ENCODE measurements around the gene OR5P2. TPM values are rescaled to one million over a fixed set of nuclear protein-coding genes. Genes with fewer than 3 reads are reported as not detected.

The OR5P2 gene
- total and polyA plus RNA-seq, 2 of the 8 experiments (the other 6 are each of a cell fraction or from before 2014, with no cell fraction given) = 0.08 TPM; not detected in 1

GRCh38 chr11:7830740-7831139, 34.0 kb upstream of the OR5P2 start, which contains the start of gene OR5P3:
OR5P3 (minus strand) TSS chr11:7830840.
- Histone ChIP-seq H3K14ac (ENCODE audit: insufficient read length) (no peak within 1 kb of the TSS), H3K23me2 (ENCODE audit: low read depth, low read length) (no peaks in the 10 kb centered on the region; the same call in 1 of the 2 replicates), H3K9me3 (ENCODE audit: insufficient read depth in 2 of 2, low read depth in 1 of 2, low read length in 1 of 2) (no peaks in the 10 kb centered on the region), H2BK20ac (ENCODE audit: low read length) (no peak within 1 kb of the TSS), H3K4me3 (ENCODE audit: extremely low read depth in 1 of 4, insufficient read depth in 2 of 4, low read depth in 3 of 4, low read length in 4 of 4) (no peak within 1 kb of the TSS), H3K4me2 (ENCODE audit: insufficient read depth in 1 of 2, low read depth in 2 of 2, low read length in 2 of 2) (no peak within 1 kb of the TSS), H3K18ac (ENCODE audit: extremely low read depth, low read length) (no peak within 1 kb of the TSS), H2BK5ac (ENCODE audit: low read depth, low read length) (no peak within 1 kb of the TSS), H3K56ac (replicated peaks; ENCODE audit: insufficient read length, low read depth, low read length) (no peak within 1 kb of the TSS), H2BK120ac (replicated peaks; ENCODE audit: low read depth, low read length) (no peak within 1 kb of the TSS), H3K27ac (ENCODE audit: low read depth, low read length) (no peak within 1 kb of the TSS), H3K23ac (ENCODE audit: insufficient read length) (no peak within 1 kb of the TSS), H3K4ac (replicated peaks; ENCODE audit: insufficient read length, low read depth, low read length) (no peak within 1 kb of the TSS), H4K20me1 (replicated peaks in 1 of 2; ENCODE audit: control insufficient read depth in 1 of 2, insufficient read depth in 2 of 2, low read length in 2 of 2) (no peaks in the 10 kb centered on the region), H3K36me3 (ENCODE audit: control insufficient read depth in 2 of 4, insufficient read depth in 4 of 4, low read length in 3 of 4) (no peaks in the 10 kb centered on the region), H2AFZ (ENCODE audit: low read length) (no peak within 1 kb of the TSS), H4K5ac (ENCODE audit: insufficient read length, low read depth, low read length) (no peak within 1 kb of the TSS), H2AK5ac (ENCODE audit: low read depth, low read length) (no peak within 1 kb of the TSS), H4K91ac (replicated peaks; ENCODE audit: insufficient read length, low read length) (no peak within 1 kb of the TSS), H2BK15ac (ENCODE audit: low read length) (no peak within 1 kb of the TSS), H4K8ac (ENCODE audit: extremely low read depth, insufficient read depth, low read length) (no peak within 1 kb of the TSS), H2BK12ac (ENCODE audit: low read depth, low read length) (no peak within 1 kb of the TSS), H3K27me3 (replicated peaks in 1 of 4; ENCODE audit: control insufficient read depth in 3 of 4, extremely low read depth in 1 of 4, insufficient read depth in 3 of 4, low read length in 3 of 4) (no peaks in the 10 kb centered on the region), H3K9ac (replicated peaks in 1 of 4; ENCODE audit: extremely low read depth in 1 of 4, low read depth in 3 of 4, low read length in 3 of 4) (no peak within 1 kb of the TSS), H3K79me2 (ENCODE audit: control insufficient read depth in 1 of 2, insufficient read depth in 2 of 2, low read length in 2 of 2) (no peaks in the 10 kb centered on the region), H3K79me1 (ENCODE audit: low read depth, low read length) (no peaks in the 10 kb centered on the region), H3K4me1 (replicated peaks in 1 of 4; ENCODE audit: control insufficient read depth in 3 of 4, insufficient read depth in 4 of 4, low read length in 3 of 4) (no peaks in the 10 kb centered on the region)
- POLR2A ChIA-PET (ENCODE audit: partially characterized antibody) = no interaction called here
- FAIRE-seq = no peak
- CTCF ChIA-PET (ENCODE audit: partially characterized antibody) = no interaction called here
- DNase-seq (ENCODE audit: low read depth in 1 of 2, low spot score in 2 of 2) = no peak
- no peak for TF ChIP-seq RNF2 (IDR thresholded peaks at IDR 0.05; ENCODE audit: borderline replicate concordance, low read depth, low read length, missing control alignments, poor library complexity, severe bottlenecking)
- no peak for TF ChIP-seq RFX5 (IDR thresholded peaks at IDR 0.05; ENCODE audit: borderline replicate concordance, low read depth, low read length)
- TF ChIP-seq HDAC6 (IDR thresholded peaks at IDR 0.05; ENCODE audit: low read depth, low read length) = no peak
- no peak for TF ChIP-seq CEBPB (IDR thresholded peaks at IDR 0.05; ENCODE audit: low read depth, low read length)
- TF ChIP-seq CHD1 (IDR thresholded peaks at IDR 0.05; ENCODE audit: low read depth, low read length) = no peak
- no peak for TF ChIP-seq NANOG (IDR thresholded peaks at IDR 0.05; ENCODE audit: insufficient read depth, low read depth, low read length, poor library complexity, severe bottlenecking)
- no peak for TF ChIP-seq BACH1 (IDR thresholded peaks at IDR 0.05; ENCODE audit: low read length)
- no peak for TF ChIP-seq BRCA1 (IDR thresholded peaks at IDR 0.05; ENCODE audit: low read depth, low read length)
- no peak for TF ChIP-seq JUN (IDR thresholded peaks at IDR 0.05; ENCODE audit: low read depth, low read length)
- no peak for TF ChIP-seq RAD21 (IDR thresholded peaks at IDR 0.05 in 1 of 2, conservative IDR thresholded peaks at IDR 0.05 in 1 of 2; ENCODE audit: low read depth in 2 of 2, low read length in 2 of 2)
- no peak for TF ChIP-seq EP300 (IDR thresholded peaks at IDR 0.05; ENCODE audit: borderline replicate concordance in 1 of 2, low read depth in 2 of 2, low read length in 2 of 2)
- TF ChIP-seq SRF (IDR thresholded peaks at IDR 0.05; ENCODE audit: low read depth, low read length) = no peak
- TF ChIP-seq SP2 (IDR thresholded peaks at IDR 0.05; ENCODE audit: low read length) = no peak
- no peak for TF ChIP-seq TBP (IDR thresholded peaks at IDR 0.05; ENCODE audit: low read depth, low read length)
- TF ChIP-seq, protein P1, sequence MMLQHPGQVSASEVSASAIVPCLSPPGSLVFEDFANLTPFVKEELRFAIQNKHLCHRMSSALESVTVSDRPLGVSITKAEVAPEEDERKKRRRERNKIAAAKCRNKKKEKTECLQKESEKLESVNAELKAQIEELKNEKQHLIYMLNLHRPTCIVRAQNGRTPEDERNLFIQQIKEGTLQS (IDR thresholded peaks at IDR 0.05; ENCODE audit: insufficient read depth, low read depth, low read length) = no peak
